Activated naive CD8-positive, alpha-beta T cell (primary cell): ENCODE data around the gene MYO7A.

Experiments
- H3K27ac Mint-ChIP-seq: one replicate; pipeline ENCODE4 v1.8.0; 2021; ENCODE audit warnings: mixed read lengths
- H3K27me3 Mint-ChIP-seq: one replicate; pipeline ENCODE4 v1.8.0; 2021; ENCODE audit warnings: mixed read lengths
- H3K36me3 Mint-ChIP-seq: one replicate; pipeline ENCODE4 v1.8.0; 2021; ENCODE audit warnings: mixed read lengths
- H3K4me1 Mint-ChIP-seq: one replicate; pipeline ENCODE4 v1.8.0; 2021; ENCODE audit warnings: low read depth, mixed read lengths
- H3K4me3 Mint-ChIP-seq: one replicate; pipeline ENCODE4 v1.8.0; 2021; ENCODE audit warnings: mild to moderate bottlenecking, mixed read lengths
- H3K9me3 Mint-ChIP-seq: one replicate; pipeline ENCODE4 v1.8.0; 2021; ENCODE audit warnings: low read depth, mixed read lengths

The MYO7A gene

GRCh38 chr11:77213589-77214428, 85.8 kb downstream of the MYO7A start:
- Mint-ChIP-seq H3K27ac (no peak overlapping the region), H3K36me3 (no peaks in the 10 kb centered on the region), H3K4me1 (no peaks in the 10 kb centered on the region), H3K4me3 (no peak overlapping the region), H3K9me3 (no peaks in the 10 kb centered on the region), H3K27me3 (no peaks in the 10 kb centered on the region)

GRCh38 chr11:77214557-77214956, 86.5 kb downstream of the MYO7A start:
- Mint-ChIP-seq H3K36me3 (no peaks in the 10 kb centered on the region), H3K27me3 (no peaks in the 10 kb centered on the region), H3K4me3 (no peak overlapping the region), H3K27ac (no peak overlapping the region), H3K9me3 (no peaks in the 10 kb centered on the region), H3K4me1 (no peaks in the 10 kb centered on the region)

GRCh38 chr11:77215106-77215505, 87.1 kb downstream of the MYO7A start:
- Mint-ChIP-seq H3K36me3 (no peaks in the 10 kb centered on the region), H3K4me3 (no peak overlapping the region), H3K27me3 (no peaks in the 10 kb centered on the region), H3K27ac (no peak overlapping the region), H3K9me3 (no peaks in the 10 kb centered on the region), H3K4me1 (no peaks in the 10 kb centered on the region)

- no peak overlapping the region for H3K27ac Mint-ChIP-seq
- no peaks in the 10 kb centered on the region for H3K4me1 Mint-ChIP-seq
- no peaks in the 10 kb centered on the region for H3K9me3 Mint-ChIP-seq
- H3K4me3 Mint-ChIP-seq: no peak overlapping the region
- no peaks in the 10 kb centered on the region for H3K36me3 Mint-ChIP-seq
- peaks cover 2% of the 10 kb centered on the region for H3K27me3 Mint-ChIP-seq
These were observed 89.1 kb downstream of the MYO7A start for GRCh38 chr11:77217156-77217555.

GRCh38 chr11:77223797-77224196, 95.8 kb downstream of the MYO7A start:
- Mint-ChIP-seq H3K27me3 (peaks cover 14% of the 10 kb centered on the region), H3K27ac (no peak overlapping the region), H3K9me3 (no peaks in the 10 kb centered on the region), H3K4me3 (no peak overlapping the region), H3K4me1 (no peaks in the 10 kb centered on the region), H3K36me3 (no peaks in the 10 kb centered on the region)

- Mint-ChIP-seq H3K36me3 (no peaks in the 10 kb centered on the region), H3K9me3 (no peaks in the 10 kb centered on the region), H3K4me3 (no peak overlapping the region), H3K4me1 (no peaks in the 10 kb centered on the region), H3K27me3 (peaks cover 14% of the 10 kb centered on the region), H3K27ac (no peak overlapping the region)
These were observed 103.0 kb downstream of the MYO7A start for GRCh38 chr11:77230878-77231605.

GRCh38 chr11:77231800-77232199, 103.8 kb downstream of the MYO7A start:
- no peak overlapping the region for H3K4me3 Mint-ChIP-seq
- H3K36me3 Mint-ChIP-seq: no peaks in the 10 kb centered on the region
- H3K27me3 Mint-ChIP-seq: peaks cover 11% of the 10 kb centered on the region
- H3K27ac Mint-ChIP-seq: no peak overlapping the region
- no peaks in the 10 kb centered on the region for H3K4me1 Mint-ChIP-seq
- no peaks in the 10 kb centered on the region for H3K9me3 Mint-ChIP-seq

GRCh38 chr11:77232242-77232641, 104.2 kb downstream of the MYO7A start:
- Mint-ChIP-seq H3K27me3 (peaks cover 11% of the 10 kb centered on the region), H3K9me3 (no peaks in the 10 kb centered on the region), H3K36me3 (no peaks in the 10 kb centered on the region), H3K27ac (no peak overlapping the region), H3K4me1 (no peaks in the 10 kb centered on the region), H3K4me3 (no peak overlapping the region)

- Mint-ChIP-seq H3K9me3 (no peaks in the 10 kb centered on the region), H3K27me3 (peaks cover 11% of the 10 kb centered on the region), H3K36me3 (no peaks in the 10 kb centered on the region), H3K27ac (no peak overlapping the region), H3K4me1 (no peaks in the 10 kb centered on the region), H3K4me3 (no peak overlapping the region)
These were observed 105.0 kb downstream of the MYO7A start for GRCh38 chr11:77233011-77233410.

GRCh38 chr11:77236901-77237300, 108.9 kb downstream of the MYO7A start:
- Mint-ChIP-seq H3K4me3 (no peak overlapping the region), H3K27ac (no peak overlapping the region), H3K9me3 (no peaks in the 10 kb centered on the region), H3K27me3 (peaks cover 6% of the 10 kb centered on the region), H3K4me1 (no peaks in the 10 kb centered on the region), H3K36me3 (no peaks in the 10 kb centered on the region)

- peak overlapping the region; percentile 68 for H3K27ac Mint-ChIP-seq
- H3K4me3 Mint-ChIP-seq: no peak overlapping the region
- H3K4me1 Mint-ChIP-seq: peaks cover 5% of the 10 kb centered on the region
- no peaks in the 10 kb centered on the region for H3K36me3 Mint-ChIP-seq
- H3K27me3 Mint-ChIP-seq: no peaks in the 10 kb centered on the region
- no peaks in the 10 kb centered on the region for H3K9me3 Mint-ChIP-seq
These were observed 116.4 kb downstream of the MYO7A start for GRCh38 chr11:77244277-77245027.

GRCh38 chr11:77249427-77249826, 121.4 kb downstream of the MYO7A start:
- peaks cover 20% of the 10 kb centered on the region for H3K4me1 Mint-ChIP-seq
- peaks cover 6% of the 10 kb centered on the region for H3K36me3 Mint-ChIP-seq
- H3K4me3 Mint-ChIP-seq: no peak overlapping the region
- H3K9me3 Mint-ChIP-seq: peaks cover 16% of the 10 kb centered on the region
- no peaks in the 10 kb centered on the region for H3K27me3 Mint-ChIP-seq
- no peak overlapping the region for H3K27ac Mint-ChIP-seq

- peak overlapping the region; percentile 72 for H3K27ac Mint-ChIP-seq
- H3K36me3 Mint-ChIP-seq: peaks cover 6% of the 10 kb centered on the region
- peak overlapping the region; percentile 47 for H3K4me3 Mint-ChIP-seq
- peaks cover 16% of the 10 kb centered on the region for H3K9me3 Mint-ChIP-seq
- peaks cover 16% of the 10 kb centered on the region for H3K4me1 Mint-ChIP-seq
- H3K27me3 Mint-ChIP-seq: no peaks in the 10 kb centered on the region
These were observed 123.0 kb downstream of the MYO7A start for GRCh38 chr11:77250881-77251640.

GRCh38 chr11:77252555-77253270, 124.7 kb downstream of the MYO7A start:
- Mint-ChIP-seq H3K4me1 (peaks cover 16% of the 10 kb centered on the region), H3K36me3 (peaks cover 6% of the 10 kb centered on the region), H3K4me3 (no peak overlapping the region), H3K9me3 (peaks cover 16% of the 10 kb centered on the region), H3K27ac (no peak overlapping the region), H3K27me3 (no peaks in the 10 kb centered on the region)
